Glomerular endothelial cell (primary cell): ENCODE measurements around the gene RAB4A. TPM values are rescaled to one million over a fixed set of nuclear protein-coding genes. Genes with fewer than 3 reads are reported as not detected.
"Not testable (repeated sequence)": the region's sequence is repeated elsewhere in the genome, so short reads cannot be mapped to it uniquely, and the experiment has no call there.

Experiments
- DNase-seq: peaks from one replicate; pipeline ENCODE4 v3.0.0-alpha.2; 2011; ENCODE audit warnings: low read depth, low spot score; ENCODE audit errors: extremely low read depth
- total RNA-seq: library from RNA; depleted of rRNA; stranded (reverse); fragments of >200 nt; gene quantifications from 2 replicates; pipeline ENCODE4 v1.2.3, GENCODE V29; 2015

The RAB4A gene
- total RNA-seq, 1 donor from 2014 or later: 24.3 TPM

DNA sequence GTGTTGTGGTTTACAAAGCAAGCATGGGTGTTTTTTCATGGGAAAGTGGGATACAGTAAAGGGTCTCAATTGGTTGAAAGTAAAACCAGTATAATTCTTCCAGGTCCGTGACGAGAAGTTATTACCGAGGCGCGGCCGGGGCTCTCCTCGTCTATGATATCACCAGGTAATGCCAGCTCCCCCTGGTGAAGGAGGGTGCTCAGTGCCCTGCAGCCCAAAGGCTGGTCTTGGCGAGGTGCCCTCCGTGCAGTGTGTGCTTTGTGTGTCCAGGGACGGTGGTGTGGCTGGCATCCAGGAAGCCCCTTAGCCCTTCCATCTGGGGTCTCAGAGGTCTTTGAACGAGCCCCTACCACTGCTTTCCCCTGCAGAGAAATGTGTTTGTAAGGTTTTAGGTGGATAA, 24.8 kb downstream of the RAB4A start:
- no peak for DNase-seq

DNA sequence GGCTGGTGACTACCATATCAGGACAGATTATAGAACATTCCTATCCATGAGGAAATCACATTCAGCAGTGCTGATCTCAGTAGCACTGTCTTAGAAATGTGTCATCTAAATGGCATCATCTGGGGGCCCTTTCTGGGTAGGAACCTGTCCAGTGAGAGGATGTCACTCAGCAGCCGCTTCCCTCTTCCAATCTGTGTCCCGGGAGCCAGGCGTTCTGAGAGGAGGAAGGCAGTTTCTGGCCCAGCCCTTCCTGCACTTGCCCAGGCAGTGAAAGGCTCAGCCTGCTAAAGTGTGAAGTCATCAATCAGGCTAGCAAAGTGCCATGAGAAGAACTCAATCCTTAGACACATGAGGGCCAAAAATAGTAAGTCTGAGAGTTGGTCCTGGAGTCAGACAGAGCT, 25.6 kb downstream of the RAB4A start:
- DNase-seq: no peak

DNA sequence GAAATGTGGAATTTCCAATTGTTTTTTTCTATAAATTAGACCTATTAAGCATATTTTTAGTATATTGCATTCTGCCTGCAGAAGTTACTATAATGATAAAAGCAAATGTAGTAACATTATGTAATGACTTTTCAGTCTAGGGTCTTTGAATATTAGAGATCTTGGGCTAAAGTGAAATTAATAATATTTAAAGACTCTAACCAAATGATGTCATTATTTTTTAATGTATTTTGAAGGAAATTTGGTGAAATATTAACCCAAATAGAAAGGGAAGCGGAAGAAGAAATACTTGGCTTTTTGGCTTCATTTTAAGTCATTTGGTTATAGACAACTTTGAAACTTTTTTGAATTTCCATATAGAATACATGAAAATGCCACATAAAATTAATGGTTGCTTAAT, 26.8 kb downstream of the RAB4A start:
- no peak for DNase-seq

GRCh38 chr1:229298420-229298819, 27.5 kb downstream of the RAB4A start:
- DNase-seq: no peak

DNA sequence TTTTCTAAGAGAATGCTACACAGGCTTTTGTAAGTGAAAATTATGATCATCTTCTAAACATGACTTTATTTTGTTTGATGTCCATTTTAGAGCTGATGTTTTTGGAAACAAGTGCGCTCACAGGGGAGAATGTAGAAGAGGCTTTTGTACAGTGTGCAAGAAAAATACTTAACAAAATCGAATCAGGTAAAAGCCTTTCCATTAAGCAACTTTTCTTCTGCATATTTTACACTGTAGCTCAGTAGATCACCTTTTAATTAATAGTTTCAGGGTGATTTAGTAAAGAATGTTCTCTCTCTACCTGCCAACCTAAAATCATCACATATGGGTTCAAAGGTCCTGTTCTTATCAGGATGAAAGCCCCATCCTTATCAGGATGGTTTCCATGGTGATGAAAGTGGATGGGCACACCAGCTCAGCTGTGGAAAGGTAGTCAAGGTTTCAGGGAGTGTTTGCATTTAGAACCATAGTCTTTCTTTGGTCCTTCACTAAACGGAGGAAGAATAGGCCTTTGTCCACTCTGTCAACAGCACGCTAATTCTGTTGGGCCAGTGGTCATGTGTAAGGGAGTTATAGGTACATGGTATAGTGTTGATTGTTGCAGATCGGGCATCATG, 28.1 kb downstream of the RAB4A start:
- no peak for DNase-seq

DNA sequence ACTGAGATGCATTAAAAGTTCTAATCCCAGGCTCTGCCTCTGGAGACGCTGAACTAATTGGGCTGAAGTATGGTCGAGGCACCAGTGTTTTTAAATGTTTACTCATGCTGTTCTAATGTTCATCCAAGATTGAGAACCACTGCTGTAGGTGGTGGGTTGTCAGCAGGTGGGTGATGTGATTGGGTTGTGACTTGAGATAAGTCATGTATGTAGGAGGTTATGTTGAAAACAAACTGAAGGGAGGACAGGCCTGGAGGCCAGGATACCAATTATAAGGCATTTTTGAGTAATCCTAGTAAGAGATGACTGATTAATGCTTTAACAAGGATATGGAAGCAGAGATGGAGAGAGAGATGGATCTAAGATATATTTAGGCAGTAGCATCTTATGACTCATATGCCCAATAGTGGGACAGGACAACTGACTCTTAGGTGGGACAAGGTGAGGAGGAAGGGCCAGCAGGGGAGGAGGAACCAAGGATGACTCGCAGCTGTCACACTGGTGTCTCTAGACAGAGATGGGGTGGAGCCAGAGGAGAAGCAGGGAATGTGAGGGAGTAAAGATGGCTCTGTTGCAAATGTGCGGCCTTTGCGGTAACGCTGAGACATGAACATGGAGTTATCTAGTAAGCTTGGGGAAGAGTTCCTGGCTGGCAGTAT, 29.3 kb downstream of the RAB4A start:
- DNase-seq: no peak

GRCh38 chr1:229302740-229303139, 31.8 kb downstream of the RAB4A start:
- DNase-seq: no peak

DNA sequence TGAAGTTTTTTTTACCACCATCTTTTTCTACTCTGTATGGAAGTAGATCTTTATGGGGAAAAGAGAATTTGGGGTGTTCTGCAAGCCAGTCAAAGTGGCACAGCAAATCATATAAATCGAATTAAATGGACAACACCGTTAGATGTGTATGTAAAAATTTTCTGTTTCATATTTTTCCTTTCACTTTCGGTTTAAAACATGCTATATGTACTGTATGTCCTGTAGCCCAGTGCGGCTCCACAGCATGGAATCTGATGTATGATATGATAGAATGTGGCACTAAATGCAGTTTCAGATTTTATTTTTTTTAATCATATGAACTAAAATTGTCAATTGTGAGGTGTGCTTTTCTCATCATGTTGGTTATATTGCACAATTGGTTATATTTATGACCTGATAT, 32.9 kb downstream of the RAB4A start:
- DNase-seq: no peak

DNA sequence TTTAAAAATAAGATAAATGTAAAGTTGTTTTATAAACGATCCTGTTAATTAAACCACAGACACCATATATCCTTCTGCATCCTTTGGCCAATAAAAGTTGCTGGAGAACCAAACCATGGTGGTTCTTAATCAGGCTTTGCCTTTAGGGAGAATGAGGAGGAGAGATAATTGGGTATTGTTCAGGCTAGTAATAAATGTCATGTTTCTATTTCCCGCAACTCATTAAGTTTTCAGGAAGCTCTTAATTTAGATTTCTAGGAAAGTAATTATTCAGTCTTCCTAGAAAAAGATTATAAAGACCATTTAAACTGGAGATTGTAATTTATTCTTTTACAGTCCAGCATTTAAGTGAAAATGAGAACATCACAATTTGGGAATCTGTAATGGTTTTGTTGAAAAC, 34.5 kb downstream of the RAB4A start:
- DNase-seq: no peak

- DNase-seq: no peak
These were observed 38.2 kb downstream of the RAB4A start for GRCh38 chr1:229309074-229309473.

GRCh38 chr1:229309684-229310083, 38.8 kb downstream of the RAB4A start:
- no peak for DNase-seq

DNA sequence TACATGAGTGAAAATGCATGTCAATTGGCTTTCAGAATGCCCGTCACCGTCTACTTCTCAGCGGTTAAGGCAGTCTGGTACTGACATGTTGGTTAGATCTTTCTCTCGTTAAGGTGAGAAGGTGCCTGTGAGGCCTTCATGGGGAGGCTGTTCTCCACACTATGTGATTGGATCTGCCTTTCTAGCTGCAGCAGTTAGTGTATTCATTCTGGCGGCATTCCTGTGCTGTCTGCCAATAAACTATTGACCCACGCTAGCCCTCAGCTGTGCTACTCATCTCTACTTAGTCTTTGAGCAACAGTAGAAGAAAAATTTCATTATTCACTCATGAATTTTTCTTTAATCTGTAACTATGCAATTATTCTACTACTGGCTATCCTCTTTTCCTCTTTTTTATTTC, 39.9 kb downstream of the RAB4A start:
- DNase-seq: no peak

DNA sequence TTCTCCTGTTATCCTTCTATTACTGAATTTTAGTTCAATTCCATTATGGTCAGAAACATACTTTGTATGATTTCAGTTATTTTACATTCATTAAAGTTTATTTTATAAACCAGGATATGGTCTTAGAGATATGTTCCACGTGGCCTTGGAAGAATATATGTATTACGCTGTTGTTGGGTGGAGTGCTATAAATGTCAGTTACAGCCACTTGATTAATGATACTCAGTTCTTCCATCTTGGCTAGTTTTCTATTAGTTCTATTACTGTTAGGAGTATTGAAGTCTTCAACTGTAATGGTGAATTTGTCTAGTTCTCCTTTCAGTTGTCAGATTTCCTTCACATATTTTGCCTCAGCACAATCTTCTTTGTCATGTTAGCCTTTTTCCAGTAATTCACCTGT, 45.3 kb downstream of the RAB4A start:
- DNase-seq: no peak

GRCh38 chr1:229318056-229318455, 47.1 kb downstream of the RAB4A start:
- DNase-seq: no peak

GRCh38 chr1:229319487-229319886, 48.6 kb downstream of the RAB4A start:
- no peak for DNase-seq

- DNase-seq: no peak
These were observed 52.3 kb downstream of the RAB4A start for GRCh38 chr1:229323201-229323600.

DNA sequence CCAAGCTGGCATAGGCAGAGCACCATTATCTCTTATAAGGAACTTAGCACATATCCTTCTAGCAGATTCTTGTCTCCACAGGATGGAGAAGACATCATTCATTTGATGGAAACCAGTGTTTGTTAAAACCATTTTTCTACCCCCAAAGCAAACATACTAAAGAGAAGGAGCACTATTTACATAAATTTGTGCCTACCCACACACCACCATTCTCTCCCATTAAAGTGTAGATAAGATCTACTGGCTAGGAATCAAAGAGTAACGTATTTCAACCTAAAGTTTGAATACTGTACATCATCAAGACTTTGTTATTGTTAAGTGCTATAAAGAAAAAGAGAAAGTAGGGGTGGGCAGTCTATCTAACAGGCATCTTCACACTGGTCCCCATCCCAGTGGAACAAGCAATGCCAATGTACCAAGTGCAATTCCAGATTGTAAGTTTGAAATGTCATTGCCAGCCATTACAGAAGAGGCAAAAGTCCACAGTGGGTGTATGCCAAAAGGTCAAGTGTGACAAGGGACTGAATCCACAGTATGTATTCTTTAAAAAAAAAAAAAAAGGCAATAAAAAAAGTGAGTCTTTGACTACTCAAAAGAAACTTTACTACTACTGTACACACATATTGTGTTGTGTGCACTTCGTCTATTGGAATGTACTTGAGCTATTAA, 53.1 kb downstream of the RAB4A start:
- no peak for DNase-seq

DNA sequence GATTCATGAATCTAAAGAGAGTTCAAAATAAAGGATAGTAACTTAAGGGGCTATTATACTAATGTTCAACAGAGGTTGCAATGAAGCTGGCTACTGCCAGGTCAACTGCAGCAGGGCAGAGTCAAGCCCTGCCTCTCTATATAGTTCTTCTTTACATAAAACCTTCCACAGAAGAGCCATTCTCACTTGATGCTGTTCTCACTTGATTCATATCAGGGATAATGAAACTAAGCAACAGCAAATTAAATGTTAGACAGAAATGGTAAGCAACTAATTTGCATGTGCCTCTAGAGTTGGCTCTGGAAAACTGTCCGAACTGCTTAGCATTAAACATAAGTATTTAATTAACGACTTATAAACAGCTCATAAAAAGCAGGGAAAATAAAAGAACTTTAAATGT, 54.5 kb downstream of the RAB4A start:
- DNase-seq: no peak

DNA sequence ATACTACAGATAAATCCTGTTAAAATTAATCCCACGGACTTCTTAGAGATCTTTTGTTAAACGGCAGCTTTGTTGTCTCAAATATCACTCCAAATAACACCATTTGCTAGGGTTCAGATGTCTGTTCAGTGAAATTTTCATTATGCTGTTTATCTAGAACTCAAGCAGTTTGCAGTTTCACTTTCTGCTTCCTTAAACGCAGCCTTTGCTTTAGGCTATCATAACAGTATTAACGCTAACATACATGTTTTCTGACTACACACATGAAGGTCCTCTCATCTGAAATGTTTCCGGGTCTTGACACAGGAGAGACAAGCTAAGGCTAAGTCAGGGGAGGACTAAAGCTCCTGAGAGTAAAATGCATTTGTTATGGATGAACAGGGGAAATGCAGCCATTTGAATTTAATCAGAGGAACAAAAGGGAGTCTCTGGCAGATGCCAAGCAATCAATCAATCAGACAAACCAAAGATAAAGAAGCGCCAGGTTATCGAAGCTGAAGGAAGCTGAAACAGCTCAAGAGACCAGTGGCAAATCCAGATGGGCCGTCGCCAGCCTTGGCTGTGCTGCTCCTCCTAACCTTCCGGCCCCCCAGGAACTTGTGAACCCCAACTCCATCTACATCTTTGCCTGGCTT, 55.1 kb downstream of the RAB4A start:
- no peak for DNase-seq

DNA sequence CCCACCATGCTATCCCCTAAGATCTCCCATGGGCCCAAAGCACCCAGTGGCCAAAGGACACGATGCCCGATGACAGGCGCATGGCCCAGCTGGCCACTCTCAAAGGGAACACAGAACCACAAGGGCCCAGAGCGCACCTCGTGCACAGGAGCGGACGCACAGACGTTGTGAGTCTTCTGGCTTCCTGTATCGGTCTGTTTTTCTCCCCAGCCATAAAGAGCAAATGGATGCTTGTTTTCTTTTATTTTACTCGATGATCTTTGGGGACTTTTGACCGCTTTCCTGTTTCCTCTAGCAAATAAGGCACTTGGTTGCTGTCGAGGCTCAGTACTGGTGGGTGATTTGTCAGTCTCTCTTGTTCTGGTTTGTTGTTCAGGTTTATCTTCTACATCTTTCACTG, 55.7 kb downstream of the RAB4A start:
- no peak for DNase-seq

DNA sequence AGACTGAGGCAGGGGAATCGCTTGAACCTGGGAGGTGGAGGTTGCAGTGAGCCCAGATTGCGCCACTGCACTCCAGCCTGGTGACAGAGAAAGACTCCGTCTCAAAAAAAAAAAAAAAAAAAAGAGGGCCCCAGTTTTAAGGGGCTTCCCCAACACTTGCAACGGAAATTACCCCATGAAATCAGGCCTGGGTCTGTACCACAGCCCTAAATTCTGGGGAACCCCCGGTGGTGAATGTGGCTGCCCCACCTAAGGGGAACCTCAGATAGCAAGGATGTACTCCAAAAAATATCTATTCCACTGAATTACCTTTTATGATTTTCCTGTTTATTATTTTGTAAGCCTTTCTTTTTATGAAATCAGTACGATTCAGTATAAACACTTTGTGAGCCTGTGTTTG, 56.9 kb downstream of the RAB4A start:
- not testable (repeated sequence) for DNase-seq
